Endothelial cell (in vitro differentiated cells): ENCODE data around the gene PCED1B. TPM values are rescaled to one million over a fixed set of nuclear protein-coding genes. Genes with fewer than 3 reads are reported as not detected.

Experiments
- DNase-seq: peaks from one replicate; pipeline ENCODE4 v3.0.0; 2021; ENCODE audit warnings: low spot score
- H3K27ac Mint-ChIP-seq: one replicate; pipeline ENCODE4 v1.8.0; 2021; ENCODE audit warnings: mixed read lengths, inconsistent platforms; ENCODE audit not compliant: unreplicated experiment
- H3K27me3 Mint-ChIP-seq: one replicate; pipeline ENCODE4 v1.8.0; 2021; ENCODE audit warnings: mild to moderate bottlenecking, moderate library complexity, mixed read lengths, inconsistent platforms; ENCODE audit not compliant: unreplicated experiment
- H3K36me3 Mint-ChIP-seq: one replicate; pipeline ENCODE4 v1.8.0; 2021; ENCODE audit warnings: mild to moderate bottlenecking, low read depth, mixed read lengths, inconsistent platforms; ENCODE audit not compliant: unreplicated experiment
- H3K4me1 Mint-ChIP-seq: one replicate; pipeline ENCODE4 v1.8.0; 2021; ENCODE audit warnings: mild to moderate bottlenecking, mixed read lengths, inconsistent platforms; ENCODE audit not compliant: unreplicated experiment
- H3K4me3 Mint-ChIP-seq: one replicate; pipeline ENCODE4 v1.8.0; 2021; ENCODE audit warnings: mild to moderate bottlenecking, mixed read lengths, inconsistent platforms; ENCODE audit not compliant: unreplicated experiment
- H3K9me3 Mint-ChIP-seq: one replicate; pipeline ENCODE4 v1.8.0; 2021; ENCODE audit warnings: mixed read lengths, inconsistent platforms; ENCODE audit not compliant: unreplicated experiment
- total RNA-seq: library from RNA; stranded (reverse); fragmentation: NEBNext Ultra II Directional; extraction: Animal tissue kit (Norgen Biotek cat#: 25700); gene quantifications from one replicate; pipeline ENCODE4 v1.2.1, GENCODE V29; 2021; ENCODE audit not compliant: unreplicated experiment
- TF ChIP-seq, protein P1 (sequence below): fragments of 200-600 bp; sonication (generic); IDR thresholded peaks from one replicate; pipeline ENCODE4 v1.5.0; 2021; ENCODE audit warnings: antibody characterized with exemption; ENCODE audit not compliant: unreplicated experiment

Gene PCED1B
- total RNA-seq, 1 donor from 2014 or later: 9.7 TPM

DNA sequence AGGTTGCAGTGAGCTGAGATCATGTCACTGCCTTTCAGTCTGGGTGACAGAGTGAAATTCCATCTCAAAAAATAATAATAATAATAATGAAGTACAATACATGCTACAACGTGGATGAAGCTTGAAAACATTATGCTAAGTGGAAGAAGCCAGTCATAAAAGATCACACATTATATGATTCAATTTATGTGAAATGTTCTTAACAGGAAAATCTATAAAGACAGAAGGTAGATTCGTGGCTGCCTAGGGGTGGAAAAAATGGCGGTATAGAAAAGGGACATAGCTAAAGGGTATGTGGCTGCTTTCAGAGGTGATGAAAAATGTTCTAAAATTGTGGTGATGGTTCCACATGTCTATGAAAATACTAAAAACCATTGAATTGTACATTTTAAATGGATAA is 41.3 kb downstream of the PCED1B start:
- no peak for DNase-seq
- H3K4me1 Mint-ChIP-seq: no peaks in the 10 kb centered on the region
- no peak overlapping the region for H3K4me3 Mint-ChIP-seq
- no peaks in the 10 kb centered on the region for H3K27me3 Mint-ChIP-seq
- H3K36me3 Mint-ChIP-seq: peaks cover 11% of the 10 kb centered on the region
- no peaks in the 10 kb centered on the region for H3K9me3 Mint-ChIP-seq
- no peak overlapping the region for H3K27ac Mint-ChIP-seq
- TF ChIP-seq, protein P1, sequence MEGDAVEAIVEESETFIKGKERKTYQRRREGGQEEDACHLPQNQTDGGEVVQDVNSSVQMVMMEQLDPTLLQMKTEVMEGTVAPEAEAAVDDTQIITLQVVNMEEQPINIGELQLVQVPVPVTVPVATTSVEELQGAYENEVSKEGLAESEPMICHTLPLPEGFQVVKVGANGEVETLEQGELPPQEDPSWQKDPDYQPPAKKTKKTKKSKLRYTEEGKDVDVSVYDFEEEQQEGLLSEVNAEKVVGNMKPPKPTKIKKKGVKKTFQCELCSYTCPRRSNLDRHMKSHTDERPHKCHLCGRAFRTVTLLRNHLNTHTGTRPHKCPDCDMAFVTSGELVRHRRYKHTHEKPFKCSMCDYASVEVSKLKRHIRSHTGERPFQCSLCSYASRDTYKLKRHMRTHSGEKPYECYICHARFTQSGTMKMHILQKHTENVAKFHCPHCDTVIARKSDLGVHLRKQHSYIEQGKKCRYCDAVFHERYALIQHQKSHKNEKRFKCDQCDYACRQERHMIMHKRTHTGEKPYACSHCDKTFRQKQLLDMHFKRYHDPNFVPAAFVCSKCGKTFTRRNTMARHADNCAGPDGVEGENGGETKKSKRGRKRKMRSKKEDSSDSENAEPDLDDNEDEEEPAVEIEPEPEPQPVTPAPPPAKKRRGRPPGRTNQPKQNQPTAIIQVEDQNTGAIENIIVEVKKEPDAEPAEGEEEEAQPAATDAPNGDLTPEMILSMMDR: no peak

DNA sequence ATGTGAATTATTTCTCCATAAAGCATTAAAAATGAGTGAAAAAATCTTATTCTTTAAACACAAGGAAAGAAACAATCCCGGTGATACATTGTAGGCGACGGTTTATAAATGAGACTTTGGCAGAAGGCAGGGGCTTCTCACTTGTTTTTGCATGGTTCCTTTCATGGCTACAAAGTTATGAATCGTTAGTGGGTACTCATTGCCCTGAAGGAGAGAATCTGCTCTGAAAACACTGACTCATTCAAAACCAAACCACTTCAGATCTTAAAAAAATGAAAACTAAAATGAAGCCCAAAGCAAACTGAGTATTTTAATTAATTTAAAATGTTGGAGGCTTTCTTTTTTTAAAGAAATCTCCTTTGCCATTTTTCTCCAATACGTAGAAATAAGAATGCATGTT is 41.7 kb downstream of the PCED1B start:
- no peaks in the 10 kb centered on the region for H3K27me3 Mint-ChIP-seq

GRCh38 chr12:47122602-47123001 is 43.2 kb downstream of the PCED1B start:
- TF ChIP-seq, protein P1: no peak
- Mint-ChIP-seq H3K27me3 (no peaks in the 10 kb centered on the region), H3K27ac (no peak overlapping the region), H3K36me3 (peaks cover 5% of the 10 kb centered on the region), H3K4me3 (no peak overlapping the region), H3K4me1 (no peaks in the 10 kb centered on the region), H3K9me3 (no peaks in the 10 kb centered on the region)
- DNase-seq: no peak

More for the DNA sequence above, 41.7 kb downstream of the PCED1B start:
- Mint-ChIP-seq H3K27ac (no peak overlapping the region), H3K36me3 (peaks cover 11% of the 10 kb centered on the region), H3K4me3 (no peak overlapping the region), H3K4me1 (no peaks in the 10 kb centered on the region), H3K9me3 (no peaks in the 10 kb centered on the region)
- TF ChIP-seq, protein P1: no peak
- no peak for DNase-seq

- Mint-ChIP-seq H3K27me3 (no peaks in the 10 kb centered on the region), H3K36me3 (peaks cover 1% of the 10 kb centered on the region), H3K9me3 (no peaks in the 10 kb centered on the region), H3K4me1 (peaks cover 6% of the 10 kb centered on the region), H3K27ac (no peak overlapping the region), H3K4me3 (no peak overlapping the region)
- no peak for DNase-seq
- TF ChIP-seq, protein P1: no peak
These were observed 44.3 kb downstream of the PCED1B start for GRCh38 chr12:47123730-47124129.

DNA sequence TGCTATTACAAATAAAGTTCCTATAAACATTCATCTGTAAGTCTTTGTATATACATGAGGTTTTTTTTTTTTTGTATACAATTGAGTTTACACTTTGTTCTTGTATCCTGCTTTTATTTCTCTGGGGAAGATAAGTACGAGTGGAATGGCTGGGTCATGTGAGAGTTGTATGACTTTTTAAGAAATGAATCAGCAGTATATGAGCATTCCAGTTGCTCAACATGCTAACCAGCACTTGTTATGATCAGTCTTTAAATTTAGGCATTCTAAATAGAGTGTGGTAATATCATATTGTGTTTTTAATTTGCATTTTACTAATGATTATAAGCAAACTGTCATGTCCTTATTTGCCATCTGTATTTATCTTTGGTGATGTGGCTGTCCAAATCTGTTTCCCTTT is 45.0 kb downstream of the PCED1B start:
- Mint-ChIP-seq H3K4me3 (no peak overlapping the region), H3K9me3 (no peaks in the 10 kb centered on the region), H3K27me3 (no peaks in the 10 kb centered on the region), H3K4me1 (peaks cover 10% of the 10 kb centered on the region), H3K36me3 (no peaks in the 10 kb centered on the region), H3K27ac (no peak overlapping the region)
- TF ChIP-seq, protein P1: no peak
- DNase-seq: no peak
